Transverse colon (tissue), 4 donors: ENCODE measurements around the gene FBN3. TPM values are rescaled to one million over a fixed set of nuclear protein-coding genes. Genes with fewer than 3 reads are reported as not detected.

ENCODE experiments used
- DNase-seq: peaks from one replicate; pipeline ENCODE4 v3.0.0-alpha.2; 2019
- H3K27ac ChIP-seq, 4 donors: fragments of 200-600 bp; sonication (generic); 2 replicates each; pipeline ENCODE4 v1.5.1; 2016 to 2018; ENCODE audit warnings: inconsistent platforms in 4 of 4
- H3K27me3 ChIP-seq: fragments of 200-600 bp; sonication (generic); 2 replicates; pipeline ENCODE4 v1.5.1; 2017; ENCODE audit warnings: inconsistent platforms
- H3K36me3 ChIP-seq, 4 donors: fragments of 200-600 bp; sonication (generic); 2 replicates each; pipeline ENCODE4 v1.5.1; 2017 to 2019; ENCODE audit warnings: inconsistent platforms in 4 of 4
- H3K4me1 ChIP-seq, 4 donors: fragments of 200-600 bp; sonication (generic); 2 replicates each; pipeline ENCODE4 v1.5.1; 2017 to 2020; ENCODE audit warnings: inconsistent platforms in 4 of 4
- H3K4me3 ChIP-seq, 4 donors: fragments of 200-600 bp; sonication (generic); 1 replicate in 1 of 4; 2 replicates in 3 of 4; pipeline versions ENCODE4 v1.5.1 to v1.6.1; 2017 to 2019; ENCODE audit warnings: inconsistent platforms in 4 of 4
- H3K9me3 ChIP-seq, 2 donors: fragments of 200-600 bp; sonication (generic); 2 replicates each; pipeline ENCODE4 v1.5.1; 2017 to 2019; ENCODE audit warnings: inconsistent platforms in 2 of 2
- EP300 ChIP-seq: sonication (generic); formaldehyde crosslinking; IDR thresholded peaks from one replicate; pipeline ENCODE4 v1.6.1; 2017; ENCODE audit warnings: antibody characterized with exemption, low read depth
- POLR2A ChIP-seq: fragments of 450-650 bp; IDR thresholded peaks from one replicate; pipeline ENCODE4 v1.6.1; 2016; ENCODE audit warnings: antibody characterized with exemption, mild to moderate bottlenecking, moderate library complexity
- POLR2AphosphoS5 ChIP-seq, 3 donors: sonication (generic); formaldehyde crosslinking; IDR thresholded peaks; one replicate each; pipeline ENCODE4 v1.6.1; 2016; ENCODE audit warnings: antibody characterized with exemption in 3 of 3
- WGBS, 2 donors: methylation state at CpG; one replicate each; pipeline ENCODE4 v1.1.5; 2018; ENCODE audit warnings: low coverage in 1 of 2; 5-methylcytosine and 5-hydroxymethylcytosine counted together
- in situ Hi-C, 4 donors: fragments of 200-750 bp; cut with MboI; loops; one replicate each; pipeline versions ENCODE4 v1.15.0 to v1.15.1; 2017; ENCODE audit warnings: low sequenced_read_pairs in 3 of 4, low pct_ligation_motif_present in 1 of 4, low pct_unique_long_range_greater_than_20kb in 1 of 4
- intact Hi-C: fragments of 100-400 bp; cut with DNase I; formaldehyde crosslinking; loops from one replicate; pipeline ENCODE4 v1.15.1; 2023; ENCODE audit warnings: low total_unique reads
- total RNA-seq, 4 donors: library from RNA; depleted of rRNA; stranded (reverse); fragments of >200 nt; gene quantifications; one replicate each; pipeline ENCODE4 v1.1.0, GENCODE V29; 2016
- TF ChIP-seq, protein P1 (sequence below), 5 experiments: fragments of 200-600 bp in 3 of 5; fragments of 450-650 bp in 2 of 5; sonication (generic) in 3 of 5; IDR thresholded peaks; 1 replicate in 2 of 5; 2 replicates in 3 of 5; pipeline ENCODE4 v1.5.1; 2016 to 2017; ENCODE audit warnings: antibody characterized with exemption in 5 of 5, inconsistent platforms in 3 of 5, mild to moderate bottlenecking in 2 of 5, moderate library complexity in 1 of 5

FBN3 gene
- total RNA-seq, 4 donors from 2014 or later = not detected

DNA sequence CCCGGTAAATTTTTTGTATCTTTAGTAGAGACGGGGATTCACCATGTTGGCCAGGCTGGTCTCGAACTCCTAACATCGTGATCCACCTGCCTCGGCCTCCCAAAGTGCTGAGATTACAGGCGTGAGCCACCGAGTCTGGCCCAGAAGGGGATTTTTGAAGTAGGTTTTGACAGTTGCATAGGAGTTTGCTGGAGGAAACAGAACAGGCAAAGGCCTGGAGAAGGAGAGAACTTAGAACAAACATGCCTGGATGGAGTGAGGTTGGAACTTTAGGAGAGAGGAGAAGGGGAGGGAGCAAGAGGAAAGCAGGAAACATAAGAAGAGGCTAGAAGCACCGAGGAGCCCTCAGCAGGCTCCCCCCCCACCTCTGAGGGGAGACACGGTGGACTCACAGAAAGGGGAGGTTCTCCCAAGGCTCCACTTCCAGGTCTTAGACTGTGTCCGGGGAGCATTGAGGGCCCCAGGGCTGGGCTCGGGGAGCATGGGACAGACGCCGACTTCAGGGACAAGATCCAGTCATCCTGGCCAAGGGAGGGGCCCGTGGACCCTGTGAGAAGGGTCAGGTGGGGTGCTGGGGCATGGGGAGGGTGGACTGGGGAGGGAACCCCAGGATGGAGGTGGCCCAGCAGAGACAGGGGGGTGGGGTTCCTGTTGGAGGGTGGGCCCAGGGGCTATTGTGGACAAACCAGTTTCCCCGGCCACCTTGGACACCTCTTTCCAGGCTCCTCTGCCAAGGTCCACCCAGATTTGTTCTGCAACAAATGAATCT lies 1.8 kb upstream of the FBN3 start:
- 60 to 69% methylated on average over 4 to 15 of the region's 15 CpGs for WGBS, 2 donors
- no peak overlapping the region for H3K27ac ChIP-seq
- H3K4me1 ChIP-seq = peaks cover 7 to 22% (median 20%) of the 10 kb centered on the region in 4 donors
- H3K9me3 ChIP-seq = no peaks in the 10 kb centered on the region
- no peak overlapping the region for H3K4me3 ChIP-seq
- peaks cover 57% of the 10 kb centered on the region for H3K27me3 ChIP-seq
- no peaks in the 10 kb centered on the region for H3K36me3 ChIP-seq
- intact Hi-C loops = no loop called here
- TF ChIP-seq EP300 (no peak), POLR2A (no peak), POLR2AphosphoS5 (IDR thresholded peaks at IDR 0.05) (no peak)
- TF ChIP-seq, protein P1, sequence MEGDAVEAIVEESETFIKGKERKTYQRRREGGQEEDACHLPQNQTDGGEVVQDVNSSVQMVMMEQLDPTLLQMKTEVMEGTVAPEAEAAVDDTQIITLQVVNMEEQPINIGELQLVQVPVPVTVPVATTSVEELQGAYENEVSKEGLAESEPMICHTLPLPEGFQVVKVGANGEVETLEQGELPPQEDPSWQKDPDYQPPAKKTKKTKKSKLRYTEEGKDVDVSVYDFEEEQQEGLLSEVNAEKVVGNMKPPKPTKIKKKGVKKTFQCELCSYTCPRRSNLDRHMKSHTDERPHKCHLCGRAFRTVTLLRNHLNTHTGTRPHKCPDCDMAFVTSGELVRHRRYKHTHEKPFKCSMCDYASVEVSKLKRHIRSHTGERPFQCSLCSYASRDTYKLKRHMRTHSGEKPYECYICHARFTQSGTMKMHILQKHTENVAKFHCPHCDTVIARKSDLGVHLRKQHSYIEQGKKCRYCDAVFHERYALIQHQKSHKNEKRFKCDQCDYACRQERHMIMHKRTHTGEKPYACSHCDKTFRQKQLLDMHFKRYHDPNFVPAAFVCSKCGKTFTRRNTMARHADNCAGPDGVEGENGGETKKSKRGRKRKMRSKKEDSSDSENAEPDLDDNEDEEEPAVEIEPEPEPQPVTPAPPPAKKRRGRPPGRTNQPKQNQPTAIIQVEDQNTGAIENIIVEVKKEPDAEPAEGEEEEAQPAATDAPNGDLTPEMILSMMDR (IDR thresholded peaks at IDR 0.05) = no peak
- DNase-seq = no peak
- in situ Hi-C loops = no loop called here

DNA sequence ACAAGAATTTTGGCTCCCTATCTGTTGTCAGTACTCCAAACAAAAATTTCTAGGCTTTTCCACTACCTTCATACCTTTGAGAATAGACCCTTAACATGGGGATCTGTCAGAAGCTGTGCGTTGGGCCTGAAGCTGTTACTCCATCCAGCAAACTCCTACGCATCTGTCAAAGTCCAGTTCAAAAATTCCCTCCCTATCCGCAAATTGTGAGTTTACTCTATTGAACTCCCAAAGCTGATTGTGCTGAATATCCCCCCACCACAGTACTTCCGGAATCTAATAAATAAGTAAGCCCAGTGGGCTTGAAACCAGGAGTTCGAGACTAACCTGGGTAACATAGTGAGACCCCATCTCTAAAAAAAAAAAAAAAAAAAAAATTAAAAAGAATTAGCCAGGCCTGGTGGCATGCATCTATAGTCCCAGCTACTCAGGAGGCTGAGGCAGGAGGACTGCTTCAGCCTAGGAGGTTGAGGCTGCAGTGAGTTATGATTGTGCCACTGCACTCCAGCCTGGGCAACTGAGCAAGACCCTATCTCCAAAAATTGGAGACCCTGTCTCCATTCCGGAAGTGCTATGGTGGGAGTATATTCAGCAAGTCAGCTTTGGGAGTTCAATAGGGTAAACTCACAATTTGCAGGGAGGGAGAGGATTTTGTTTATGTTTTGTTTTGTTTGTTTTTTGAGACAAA lies 930 bp upstream of the FBN3 start:
- peaks cover 58% of the 10 kb centered on the region for H3K27me3 ChIP-seq
- intact Hi-C loops (no loop called here), in situ Hi-C loops (no loop called here)
- 86 to 93% methylated on average over 4 to 6 of the region's 6 CpGs for WGBS, 2 donors
- H3K36me3 ChIP-seq = no peaks in the 10 kb centered on the region
- H3K4me3 ChIP-seq = no peak overlapping the region
- peaks cover 7 to 22% (median 20%) of the 10 kb centered on the region in 4 donors for H3K4me1 ChIP-seq
- TF ChIP-seq EP300 (no peak), POLR2AphosphoS5 (IDR thresholded peaks at IDR 0.05) (no peak), POLR2A (no peak)
- TF ChIP-seq, protein P1 (IDR thresholded peaks at IDR 0.05) = no peak
- no peak for DNase-seq
- H3K9me3 ChIP-seq = no peaks in the 10 kb centered on the region
- H3K27ac ChIP-seq = no peak overlapping the region

DNA sequence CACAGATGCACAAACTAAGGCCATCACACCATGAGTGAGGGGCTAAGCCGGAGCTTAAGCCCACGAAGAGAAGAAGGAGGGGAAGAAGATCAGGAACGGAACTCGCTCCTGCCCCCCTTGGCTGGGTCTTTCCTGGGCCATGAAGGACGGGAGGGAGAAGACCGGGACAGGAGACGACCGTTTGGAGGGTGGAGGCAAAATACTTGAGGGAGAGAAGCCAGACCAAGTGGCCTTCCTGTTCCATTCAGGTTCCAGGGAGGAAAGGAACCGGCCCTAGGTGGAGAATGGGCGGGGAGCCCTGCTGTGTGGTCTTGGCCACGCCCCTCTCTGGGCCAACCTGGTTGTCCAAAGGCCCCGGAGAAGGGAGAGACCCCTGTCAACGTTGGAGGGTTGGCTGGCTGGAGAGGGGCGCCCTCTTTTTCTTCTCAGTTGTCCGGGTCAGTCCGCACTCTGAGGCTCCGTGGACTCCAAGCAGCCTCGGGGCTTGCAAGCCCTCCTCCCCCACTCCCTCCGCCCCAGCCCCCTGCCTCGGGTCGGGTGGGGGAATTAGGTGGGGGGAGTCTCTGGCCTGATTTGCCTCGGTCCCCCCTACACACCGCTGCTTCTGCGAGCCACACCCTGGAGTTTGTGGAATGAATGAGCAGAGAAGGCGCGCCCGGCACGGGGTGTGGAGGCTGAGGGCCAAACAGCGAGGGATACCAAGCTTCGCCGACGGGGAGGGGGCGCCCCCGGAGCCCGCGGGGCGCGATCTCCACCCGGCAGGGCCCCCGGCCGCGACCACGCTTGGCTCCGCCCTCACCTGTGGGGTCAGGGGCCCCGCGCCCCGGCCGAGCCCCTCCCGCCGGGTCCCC lies 757 bp downstream of the FBN3 start:
- Histone ChIP-seq H3K27ac (no peak overlapping the region), H3K27me3 (peaks cover 69% of the 10 kb centered on the region), H3K9me3 (no peaks in the 10 kb centered on the region), H3K36me3 (no peaks in the 10 kb centered on the region), H3K4me3 (peak overlapping the region in 2 of 4 donors; percentile 8 to 16), H3K4me1 (peaks cover 0 to 12% (median 11%) of the 10 kb centered on the region in 4 donors)
- TF ChIP-seq POLR2A = no peak
- TF ChIP-seq EP300 = no peak
- TF ChIP-seq POLR2AphosphoS5 (IDR thresholded peaks at IDR 0.05) = no peak
- TF ChIP-seq, protein P1 (IDR thresholded peaks at IDR 0.05) = no peak
- no peak for DNase-seq
- intact Hi-C loops (no loop called here), in situ Hi-C loops (no loop called here)
- 4 to 24% methylated on average over 7 to 47 of the region's 50 CpGs for WGBS, 2 donors

DNA sequence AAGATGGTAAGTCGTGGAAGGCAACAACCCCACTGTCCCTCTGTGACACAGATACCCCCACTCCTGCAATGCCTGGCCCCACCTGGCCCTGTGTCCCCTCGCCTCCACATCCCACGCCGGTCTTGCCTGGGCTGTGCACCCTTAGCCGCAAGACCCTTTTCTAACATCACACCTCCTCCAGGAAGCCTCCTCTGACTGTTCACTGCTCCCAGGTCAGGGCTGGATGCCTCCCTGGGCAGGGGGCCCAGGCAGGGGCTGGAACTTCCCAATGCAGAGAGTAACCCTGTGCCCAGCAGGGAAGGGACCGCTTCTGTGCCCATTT lies 1.3 kb downstream of the FBN3 start:
- H3K4me1 ChIP-seq = peaks cover 0 to 12% (median 11%) of the 10 kb centered on the region in 4 donors
- no peak overlapping the region for H3K27ac ChIP-seq
- in situ Hi-C loops (no loop called here), intact Hi-C loops (no loop called here)
- no peak for DNase-seq
- no peaks in the 10 kb centered on the region for H3K36me3 ChIP-seq
- H3K4me3 ChIP-seq = no peak overlapping the region
- peaks cover 69% of the 10 kb centered on the region for H3K27me3 ChIP-seq
- H3K9me3 ChIP-seq = no peaks in the 10 kb centered on the region
- WGBS, 2 donors = 50 to 76% methylated on average over 1 to 6 of the region's 6 CpGs
- TF ChIP-seq POLR2A = no peak
- TF ChIP-seq, protein P1 (IDR thresholded peaks at IDR 0.05) = no peak
- TF ChIP-seq EP300 = no peak
- TF ChIP-seq POLR2AphosphoS5 (IDR thresholded peaks at IDR 0.05) = no peak
